BLaER1 treated with 17β-estradiol and CSF1 and Interleukin-3, amounts not matched to agents 10 nM and 100 nM (cell line): ENCODE data around the gene BNC2.

ENCODE experiments used
- H3K27ac ChIP-seq, 11 experiments: shearing (Covaris generic); formaldehyde crosslinking; 2 replicates each; pipeline ENCODE4 v1.8.1; 2022
- H3K27me3 ChIP-seq, 11 experiments: shearing (Covaris generic); formaldehyde crosslinking; 2 replicates each; pipeline ENCODE4 v1.8.1; 2022
- H3K36me3 ChIP-seq, 11 experiments: shearing (Covaris generic); formaldehyde crosslinking; 2 replicates each; pipeline ENCODE4 v1.8.1; 2022
- H3K4me1 ChIP-seq, 10 experiments: shearing (Covaris generic); formaldehyde crosslinking; 2 replicates each; pipeline ENCODE4 v1.8.1; 2022
- H3K4me2 ChIP-seq, 11 experiments: shearing (Covaris generic); formaldehyde crosslinking; 2 replicates each; pipeline ENCODE4 v1.8.1; 2022
- H3K4me3 ChIP-seq, 10 experiments: shearing (Covaris generic); formaldehyde crosslinking; 2 replicates each; pipeline ENCODE4 v1.8.1; 2022
- H3K9ac ChIP-seq, 11 experiments: shearing (Covaris generic); formaldehyde crosslinking; 2 replicates each; pipeline ENCODE4 v1.8.1; 2022
- H3K9me3 ChIP-seq, 11 experiments: shearing (Covaris generic); formaldehyde crosslinking; replicated peaks in 1 of 11; 2 replicates each; pipeline ENCODE4 v1.8.1; 2022
- H4K20me1 ChIP-seq, 11 experiments: shearing (Covaris generic); formaldehyde crosslinking; 2 replicates each; pipeline ENCODE4 v1.8.1; 2022
- Cebpa-rat ChIP-seq, 11 experiments: shearing (Covaris generic); IDR thresholded peaks; 2 replicates each; pipeline ENCODE4 v1.8.1; 2022

The BNC2 gene

DNA sequence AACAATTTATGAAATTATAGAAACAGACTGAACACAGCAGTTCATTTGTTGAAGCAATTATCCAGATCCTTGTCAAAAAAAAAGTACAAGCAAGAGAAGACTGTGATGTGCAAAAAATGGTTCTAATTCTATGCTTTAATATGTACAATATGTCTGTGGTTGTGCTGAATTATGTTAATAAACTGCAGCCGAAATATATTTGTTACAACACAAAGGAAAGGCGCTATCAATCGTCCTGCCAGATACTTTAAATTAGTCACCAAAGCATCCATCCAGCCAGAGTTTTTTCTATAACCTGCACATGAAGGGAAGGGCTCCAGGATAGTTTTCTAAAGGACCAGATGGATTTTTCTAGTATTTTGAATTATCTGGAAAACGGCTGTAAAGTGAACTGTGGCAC is 259.5 kb downstream of the BNC2 start:
- no peaks in the 10 kb centered on the region for H3K4me1 ChIP-seq
- peaks cover 0 to 15% (median 11%) of the 10 kb centered on the region in 11 experiments; a peak in 12 of 22 replicates for H3K9me3 ChIP-seq
- H3K36me3 ChIP-seq: peaks cover 0 to 12% (median 0%) of the 10 kb centered on the region in 11 experiments; a peak in 5 of 22 replicates
- H3K9ac ChIP-seq: no peak overlapping the region
- H3K27ac ChIP-seq: no peak overlapping the region
- no peak overlapping the region for H3K4me3 ChIP-seq
- no peak overlapping the region for H3K4me2 ChIP-seq
- H3K27me3 ChIP-seq: no peaks in the 10 kb centered on the region
- 0 out of 22 replicates have a peak, but pooled peaks cover 0 to 3% (median 0%) of the 10 kb centered on the region in 11 experiments for H4K20me1 ChIP-seq
- TF ChIP-seq Cebpa-rat (IDR thresholded peaks at IDR 0.05): no peak

DNA sequence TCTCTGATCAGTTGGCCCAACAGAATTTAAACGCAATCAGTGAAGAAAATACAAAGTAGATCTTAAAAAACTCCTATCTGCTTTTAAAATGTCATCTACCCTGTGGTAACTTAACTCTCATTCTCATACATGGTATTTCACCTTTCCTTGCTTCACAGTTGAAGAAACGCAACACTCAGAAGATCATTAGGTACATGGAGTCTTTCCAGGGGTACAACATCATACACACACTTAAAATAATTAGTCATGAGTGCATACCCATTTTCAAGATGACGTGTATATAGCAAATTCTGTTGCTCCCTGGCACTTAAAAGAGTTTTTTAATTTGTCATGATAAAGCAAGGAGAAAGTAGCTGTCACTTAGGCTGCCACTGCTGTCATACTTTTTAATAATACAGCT is 259.9 kb downstream of the BNC2 start:
- H3K9me3 ChIP-seq: peaks cover 0 to 12% (median 9%) of the 10 kb centered on the region in 11 experiments; a peak in 12 of 22 replicates
- no peak overlapping the region for H3K27ac ChIP-seq
- H3K4me2 ChIP-seq: no peak overlapping the region
- no peaks in the 10 kb centered on the region for H3K27me3 ChIP-seq
- no peak for TF ChIP-seq Cebpa-rat (IDR thresholded peaks at IDR 0.05)
- no peak overlapping the region for H3K4me3 ChIP-seq
- peaks cover 0 to 13% (median 0%) of the 10 kb centered on the region in 11 experiments; a peak in 5 of 22 replicates for H3K36me3 ChIP-seq
- no peak overlapping the region for H3K9ac ChIP-seq
- H4K20me1 ChIP-seq: 0 out of 22 replicates have a peak, but pooled peaks cover 0 to 3% (median 0%) of the 10 kb centered on the region in 11 experiments
- no peaks in the 10 kb centered on the region for H3K4me1 ChIP-seq

DNA sequence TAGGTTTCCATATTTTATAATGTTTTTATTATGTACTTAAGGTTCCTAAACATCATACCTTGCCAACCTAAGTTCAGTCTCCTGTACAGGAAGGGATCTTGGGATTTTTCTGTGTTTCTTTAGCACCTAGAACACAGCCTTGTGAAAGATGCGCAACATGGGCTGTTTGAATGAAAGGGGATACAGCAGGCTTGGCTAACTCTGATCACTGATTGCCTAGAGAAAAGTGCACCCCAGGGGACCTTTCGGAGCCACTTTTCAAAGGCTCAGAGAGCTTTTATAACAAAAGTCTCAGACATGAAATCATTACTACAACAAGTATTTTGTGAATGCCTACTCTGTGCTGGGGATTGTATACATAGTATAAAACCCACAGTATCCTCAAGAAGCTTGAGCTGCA is 261.6 kb downstream of the BNC2 start:
- Histone ChIP-seq H3K4me1 (no peaks in the 10 kb centered on the region), H3K27ac (no peak overlapping the region), H3K27me3 (no peaks in the 10 kb centered on the region), H3K9ac (no peak overlapping the region), H3K4me3 (no peak overlapping the region), H3K36me3 (peaks cover 0 to 16% (median 0%) of the 10 kb centered on the region in 11 experiments; a peak in 4 of 22 replicates), H4K20me1 (0 out of 22 replicates have a peak, but pooled peaks cover 0 to 3% (median 0%) of the 10 kb centered on the region in 11 experiments), H3K9me3 (peaks cover 0 to 12% (median 9%) of the 10 kb centered on the region in 11 experiments; a peak in 12 of 22 replicates), H3K4me2 (peak overlapping the region in 3 of 11 experiments; percentile 3 to 10 (median 4); a peak in 1 of 22 replicates)
- no peak for TF ChIP-seq Cebpa-rat (IDR thresholded peaks at IDR 0.05)

DNA sequence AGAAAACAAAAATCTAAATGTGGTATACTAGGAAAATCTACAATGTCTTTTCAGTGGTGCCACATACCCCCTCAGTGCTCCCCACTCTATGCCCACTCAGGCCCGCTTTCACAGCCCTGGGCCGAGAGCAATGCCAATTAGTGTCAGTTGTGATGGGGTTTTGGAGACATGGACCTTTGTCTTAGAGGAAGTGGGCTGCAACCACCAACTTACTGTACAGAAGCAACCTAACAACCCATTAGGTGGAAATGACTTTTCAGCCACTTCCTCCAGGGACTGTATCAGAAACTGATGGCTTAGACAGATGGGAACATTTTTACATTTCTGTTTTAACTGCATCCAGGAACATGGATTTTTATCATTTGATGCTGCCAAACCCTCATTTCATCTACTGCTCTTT is 268.0 kb downstream of the BNC2 start:
- Histone ChIP-seq H3K27ac (no peak overlapping the region), H3K9ac (no peak overlapping the region), H4K20me1 (no peaks in the 10 kb centered on the region), H3K4me2 (peak overlapping the region in 8 of 11 experiments; percentile 22 to 62 (median 55); a peak in 16 of 22 replicates), H3K4me3 (no peak overlapping the region), H3K27me3 (no peaks in the 10 kb centered on the region), H3K4me1 (peaks cover 0 to 27% (median 22%) of the 10 kb centered on the region in 10 experiments; a peak in 16 of 20 replicates), H3K9me3 (peaks cover 0 to 12% (median 9%) of the 10 kb centered on the region in 11 experiments; a peak in 12 of 22 replicates), H3K36me3 (peaks cover 0 to 16% (median 0%) of the 10 kb centered on the region in 11 experiments; a peak in 4 of 22 replicates)
- TF ChIP-seq Cebpa-rat (IDR thresholded peaks at IDR 0.05): no peak

DNA sequence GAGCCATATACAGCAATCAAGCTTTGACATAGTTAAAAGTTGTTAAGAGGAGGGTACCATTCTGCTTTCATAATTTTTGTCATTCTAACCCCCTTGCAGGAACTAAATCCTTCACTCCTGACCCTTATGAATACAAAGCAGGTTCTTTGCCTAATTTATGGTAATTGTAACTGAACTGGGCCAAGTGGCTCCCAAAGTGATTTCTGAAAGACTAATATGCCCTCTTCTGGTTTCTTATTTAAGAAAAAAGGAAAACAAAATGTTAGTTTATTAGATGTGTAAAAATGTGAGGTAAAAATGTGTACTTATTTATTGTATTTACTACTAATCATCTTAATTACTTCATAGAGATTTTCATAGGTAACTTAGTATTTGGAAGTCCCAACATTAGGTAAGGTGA is 268.5 kb downstream of the BNC2 start:
- no peak for TF ChIP-seq Cebpa-rat (IDR thresholded peaks at IDR 0.05)
- H3K27ac ChIP-seq: no peak overlapping the region
- peaks cover 0 to 27% (median 22%) of the 10 kb centered on the region in 10 experiments; a peak in 16 of 20 replicates for H3K4me1 ChIP-seq
- peaks cover 0 to 11% (median 7%) of the 10 kb centered on the region in 11 experiments; a peak in 12 of 22 replicates for H3K9me3 ChIP-seq
- no peaks in the 10 kb centered on the region for H3K27me3 ChIP-seq
- H4K20me1 ChIP-seq: no peaks in the 10 kb centered on the region
- H3K4me3 ChIP-seq: no peak overlapping the region
- no peak overlapping the region for H3K9ac ChIP-seq
- peaks cover 0 to 15% (median 0%) of the 10 kb centered on the region in 11 experiments; a peak in 4 of 22 replicates for H3K36me3 ChIP-seq
- peak overlapping the region in 8 of 11 experiments; percentile 22 to 62 (median 53); a peak in 14 of 22 replicates for H3K4me2 ChIP-seq

DNA sequence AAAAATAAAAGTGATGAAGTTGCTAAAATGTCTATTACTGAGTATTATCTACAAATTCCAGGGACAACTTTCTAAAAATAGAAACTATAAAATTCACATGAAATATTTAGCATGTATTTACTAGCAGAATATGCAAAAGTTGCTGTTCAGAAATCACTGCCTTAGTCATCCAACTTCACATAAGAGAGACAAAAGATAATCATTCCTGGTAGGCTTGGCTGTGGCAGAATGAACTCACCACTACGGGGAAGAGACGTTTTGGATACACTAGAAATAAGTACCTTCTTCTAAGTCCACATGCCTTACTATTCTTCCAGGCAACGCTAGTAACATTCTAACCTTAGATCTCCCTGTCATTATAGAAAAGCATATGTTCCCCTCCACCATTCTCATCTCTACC is 272.2 kb downstream of the BNC2 start:
- Histone ChIP-seq H3K27ac (no peak overlapping the region), H3K36me3 (no peaks in the 10 kb centered on the region), H3K4me1 (peaks cover 0 to 25% (median 22%) of the 10 kb centered on the region in 10 experiments; a peak in 16 of 20 replicates), H3K9me3 (no peaks in the 10 kb centered on the region), H3K9ac (no peak overlapping the region), H3K4me3 (no peak overlapping the region), H4K20me1 (peaks cover 0 to 7% (median 0%) of the 10 kb centered on the region in 11 experiments; a peak in 1 of 22 replicates), H3K27me3 (no peaks in the 10 kb centered on the region), H3K4me2 (no peak overlapping the region)
- no peak for TF ChIP-seq Cebpa-rat (IDR thresholded peaks at IDR 0.05)

DNA sequence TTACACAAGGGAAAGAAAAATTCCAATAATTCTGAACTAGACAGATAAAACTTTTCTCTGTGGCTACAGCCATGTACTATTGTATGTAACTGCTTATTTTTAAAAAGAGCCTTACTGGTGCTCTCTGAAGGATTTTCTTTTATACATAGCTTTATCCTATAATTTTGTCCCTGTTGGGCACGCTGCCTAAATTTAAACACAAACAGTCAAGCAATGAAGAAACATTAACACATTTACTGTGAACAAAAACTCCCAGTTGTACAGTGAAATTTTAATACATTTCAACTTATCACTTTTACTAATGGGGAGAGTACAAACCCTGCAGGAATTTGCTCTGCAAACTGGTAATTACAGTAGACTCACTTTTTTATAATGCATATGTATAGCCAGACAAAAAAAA is 273.3 kb downstream of the BNC2 start:
- Histone ChIP-seq H3K9me3 (no peaks in the 10 kb centered on the region), H3K27ac (no peak overlapping the region), H3K4me3 (no peak overlapping the region), H4K20me1 (peaks cover 0 to 7% (median 0%) of the 10 kb centered on the region in 11 experiments; a peak in 1 of 22 replicates), H3K4me2 (no peak overlapping the region), H3K27me3 (no peaks in the 10 kb centered on the region), H3K9ac (no peak overlapping the region), H3K4me1 (peaks cover 0 to 13% (median 11%) of the 10 kb centered on the region in 10 experiments; a peak in 14 of 20 replicates), H3K36me3 (no peaks in the 10 kb centered on the region)
- TF ChIP-seq Cebpa-rat (IDR thresholded peaks at IDR 0.05): no peak

DNA sequence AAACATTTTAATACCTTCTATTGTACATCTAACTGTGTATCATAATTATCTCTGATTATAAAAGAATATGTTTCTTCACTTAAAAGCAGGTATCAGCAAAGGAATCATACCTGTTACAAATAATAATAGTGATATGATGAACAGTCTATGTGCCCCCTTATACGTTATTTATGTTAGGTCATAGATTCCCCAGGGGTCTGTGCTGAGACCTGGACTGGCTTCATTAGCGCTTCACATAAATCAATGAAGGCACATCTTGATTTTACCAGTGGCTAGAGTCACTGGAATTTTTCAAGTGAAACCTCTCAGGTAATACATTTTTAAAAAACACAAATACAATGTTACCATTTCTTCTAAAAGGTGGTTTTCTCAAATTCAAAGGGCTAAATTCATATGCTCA is 275.2 kb downstream of the BNC2 start:
- no peak for TF ChIP-seq Cebpa-rat (IDR thresholded peaks at IDR 0.05)
- Histone ChIP-seq H3K27ac (no peak overlapping the region), H3K27me3 (no peaks in the 10 kb centered on the region), H3K36me3 (no peaks in the 10 kb centered on the region), H3K9ac (no peak overlapping the region), H3K4me2 (no peak overlapping the region), H3K9me3 (0 out of 22 replicates have a peak, but pooled peaks cover 0 to under 1% (median 0%) of the 10 kb centered on the region in 11 experiments), H3K4me3 (no peak overlapping the region), H4K20me1 (peaks cover 0 to 7% (median 0%) of the 10 kb centered on the region in 11 experiments; a peak in 1 of 22 replicates), H3K4me1 (no peaks in the 10 kb centered on the region)

DNA sequence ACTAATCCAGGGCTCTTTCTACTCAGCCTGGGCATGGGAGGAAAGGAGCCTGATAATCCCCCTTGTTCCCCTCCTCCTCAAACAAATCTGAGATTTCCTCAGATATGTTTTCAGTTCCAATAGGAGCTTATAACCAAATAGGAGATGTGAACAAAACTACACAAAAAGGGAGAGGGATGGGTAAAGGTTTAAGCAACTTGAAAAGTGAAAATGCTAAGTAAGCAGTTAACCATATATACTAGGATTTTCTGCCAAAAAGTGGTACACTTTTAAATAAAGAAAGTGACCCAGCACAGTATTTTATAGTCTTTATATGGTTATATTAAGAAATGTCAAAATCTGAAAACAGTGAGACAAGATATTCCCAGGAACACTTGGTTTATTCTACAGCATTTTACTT is 275.7 kb downstream of the BNC2 start:
- Histone ChIP-seq H3K4me1 (no peaks in the 10 kb centered on the region), H3K4me2 (no peak overlapping the region)
- TF ChIP-seq Cebpa-rat (IDR thresholded peaks at IDR 0.05): no peak

More for the DNA sequence above, 275.7 kb downstream of the BNC2 start:
- 0 out of 22 replicates have a peak, but pooled peaks cover 0 to 5% (median 0%) of the 10 kb centered on the region in 11 experiments for H3K9me3 ChIP-seq
- H3K27ac ChIP-seq: no peak overlapping the region
- no peaks in the 10 kb centered on the region for H3K36me3 ChIP-seq
- no peaks in the 10 kb centered on the region for H3K27me3 ChIP-seq
- H3K4me3 ChIP-seq: no peak overlapping the region
- no peak overlapping the region for H3K9ac ChIP-seq
- H4K20me1 ChIP-seq: peaks cover 0 to 7% (median 0%) of the 10 kb centered on the region in 11 experiments; a peak in 1 of 22 replicates
